Sigmoid colon (tissue), 4 donors: ENCODE measurements around the gene P3H2.

Source experiments
- EP300 ChIP-seq, 4 donors: sonication (generic); formaldehyde crosslinking; IDR thresholded peaks; one replicate each; pipeline ENCODE4 v1.6.1; 2017; ENCODE audit warnings: antibody characterized with exemption in 4 of 4
- POLR2A ChIP-seq, 2 donors: fragments of 450-650 bp; IDR thresholded peaks; one replicate each; pipeline ENCODE4 v1.6.1; 2016; ENCODE audit warnings: antibody characterized with exemption in 2 of 2, mild to moderate bottlenecking in 2 of 2, moderate library complexity in 2 of 2
- POLR2AphosphoS5 ChIP-seq, 4 donors: sonication (generic); formaldehyde crosslinking; IDR thresholded peaks; one replicate each; pipeline ENCODE4 v1.6.1; 2017; ENCODE audit warnings: antibody characterized with exemption in 4 of 4
- TF ChIP-seq, protein P1 (sequence below), 4 experiments: fragments of 450-650 bp in 3 of 4; fragments of 200-600 bp in 1 of 4; IDR thresholded peaks; one replicate each; pipeline ENCODE4 v1.5.1; 2016 to 2019; ENCODE audit warnings: antibody characterized with exemption in 4 of 4, mild to moderate bottlenecking in 3 of 4, moderate library complexity in 2 of 4

DNA sequence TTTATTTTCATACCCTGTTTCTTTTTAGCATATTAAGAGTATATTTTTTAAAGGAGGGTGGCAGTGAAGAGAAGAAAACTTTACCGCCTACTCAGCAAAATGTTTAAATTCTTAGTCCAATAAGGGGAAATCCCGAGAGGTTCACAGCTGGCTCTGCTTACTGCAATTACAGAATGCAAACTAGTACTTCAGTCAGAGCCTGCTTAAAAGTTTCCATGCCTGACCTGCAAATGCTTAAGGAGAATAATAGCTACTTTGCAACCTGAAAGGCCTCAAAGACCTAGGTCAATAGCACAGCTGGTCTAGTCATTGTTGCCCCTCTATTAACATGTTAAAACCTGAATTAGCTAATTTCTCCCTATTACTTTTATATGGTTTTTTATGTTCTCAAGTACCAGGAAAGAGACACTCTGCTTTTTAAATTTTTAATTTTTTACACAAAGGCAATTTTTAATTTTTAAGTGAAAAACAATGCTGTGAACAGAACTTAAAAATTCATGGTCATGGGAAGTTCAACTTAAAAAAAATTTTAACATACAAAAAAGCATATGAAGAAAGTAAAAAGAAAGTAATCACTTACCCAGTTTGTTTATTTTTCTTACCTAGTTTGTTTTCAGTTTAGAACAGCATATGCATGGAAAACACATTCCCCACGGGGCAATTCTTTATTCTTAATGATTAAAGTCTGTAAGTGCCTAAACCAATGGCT is 79.2 kb downstream of the P3H2 start:
- TF ChIP-seq, protein P1, sequence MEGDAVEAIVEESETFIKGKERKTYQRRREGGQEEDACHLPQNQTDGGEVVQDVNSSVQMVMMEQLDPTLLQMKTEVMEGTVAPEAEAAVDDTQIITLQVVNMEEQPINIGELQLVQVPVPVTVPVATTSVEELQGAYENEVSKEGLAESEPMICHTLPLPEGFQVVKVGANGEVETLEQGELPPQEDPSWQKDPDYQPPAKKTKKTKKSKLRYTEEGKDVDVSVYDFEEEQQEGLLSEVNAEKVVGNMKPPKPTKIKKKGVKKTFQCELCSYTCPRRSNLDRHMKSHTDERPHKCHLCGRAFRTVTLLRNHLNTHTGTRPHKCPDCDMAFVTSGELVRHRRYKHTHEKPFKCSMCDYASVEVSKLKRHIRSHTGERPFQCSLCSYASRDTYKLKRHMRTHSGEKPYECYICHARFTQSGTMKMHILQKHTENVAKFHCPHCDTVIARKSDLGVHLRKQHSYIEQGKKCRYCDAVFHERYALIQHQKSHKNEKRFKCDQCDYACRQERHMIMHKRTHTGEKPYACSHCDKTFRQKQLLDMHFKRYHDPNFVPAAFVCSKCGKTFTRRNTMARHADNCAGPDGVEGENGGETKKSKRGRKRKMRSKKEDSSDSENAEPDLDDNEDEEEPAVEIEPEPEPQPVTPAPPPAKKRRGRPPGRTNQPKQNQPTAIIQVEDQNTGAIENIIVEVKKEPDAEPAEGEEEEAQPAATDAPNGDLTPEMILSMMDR (IDR thresholded peaks at IDR 0.05): no peak
- no peak for TF ChIP-seq POLR2A (IDR thresholded peaks at IDR 0.05)
- no peak for TF ChIP-seq POLR2AphosphoS5 (IDR thresholded peaks at IDR 0.05)
- TF ChIP-seq EP300 (IDR thresholded peaks at IDR 0.05): no peak
